ENCODE data around the gene PARP6.
"Not testable (repeated sequence)": the region's sequence is repeated elsewhere in the genome, so short reads cannot be mapped to it uniquely, and the experiment has no call there.

PARP6 gene

DNA sequence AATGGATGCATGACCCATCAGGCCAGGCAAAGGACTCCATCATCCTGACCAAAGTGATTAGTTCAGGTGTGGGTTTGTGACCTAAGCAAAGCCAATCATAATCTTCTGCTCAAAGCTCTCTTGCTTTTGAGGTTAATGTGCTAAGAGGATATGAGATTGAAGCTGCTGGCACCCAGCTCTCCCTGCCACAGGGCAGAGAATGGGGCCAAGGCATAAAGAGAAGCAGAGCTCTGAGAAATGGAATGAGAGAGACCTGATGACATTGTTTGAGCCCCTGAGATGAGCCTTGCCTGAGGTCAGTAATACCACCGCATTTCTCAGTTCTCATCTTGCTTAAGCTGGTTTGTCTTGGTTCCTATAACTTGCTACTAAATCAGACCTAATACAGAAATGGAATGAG is 6.4 kb upstream of the PARP6 start:
- no peak for DNase-seq

GRCh38 chr15:72276326-72276700 is 4.0 kb upstream of the PARP6 start:
- DNase-seq = no peak

DNA sequence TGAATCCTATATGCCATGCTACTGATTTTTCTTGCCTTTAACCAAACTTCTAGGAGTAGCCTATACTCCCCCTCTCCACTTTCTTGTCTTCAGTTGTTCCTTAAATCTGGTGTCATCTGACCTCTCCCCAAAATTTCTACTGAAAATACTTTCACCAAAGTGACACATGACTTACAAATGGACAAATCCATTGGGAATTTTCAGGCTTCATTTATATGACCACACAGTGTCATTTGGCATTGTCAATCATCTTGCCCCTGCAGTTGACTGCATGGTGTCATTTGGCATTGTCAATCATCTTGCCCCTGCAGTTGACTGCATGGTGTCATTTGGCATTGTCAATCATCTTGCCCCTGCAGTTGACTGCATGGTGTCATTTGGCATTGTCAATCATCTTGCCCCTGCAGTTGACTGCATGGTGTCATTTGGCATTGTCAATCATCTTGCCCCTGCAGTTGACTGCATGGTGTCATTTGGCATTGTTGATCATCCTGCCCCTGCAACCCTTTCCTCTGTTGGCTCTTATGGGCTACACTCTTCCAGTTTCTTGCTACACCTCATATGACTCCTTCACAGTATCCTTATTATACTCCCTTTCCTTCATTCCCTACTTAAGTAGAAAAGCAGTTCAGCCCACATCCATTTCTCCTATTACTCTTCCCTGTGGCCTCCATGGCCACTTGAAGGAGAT is 3.4 kb upstream of the PARP6 start:
- not testable (repeated sequence) for DNase-seq

GRCh38 chr15:72272997-72273352 is 621 bp upstream of the PARP6 start:
- DNase-seq = no peak

- DNase-seq = peak; percentile 75
These were observed 500 bp downstream of the PARP6 start for GRCh38 chr15:72271895-72272212.

GRCh38 chr15:72271221-72271620 is 1.1 kb downstream of the PARP6 start:
- DNase-seq = no peak

DNA sequence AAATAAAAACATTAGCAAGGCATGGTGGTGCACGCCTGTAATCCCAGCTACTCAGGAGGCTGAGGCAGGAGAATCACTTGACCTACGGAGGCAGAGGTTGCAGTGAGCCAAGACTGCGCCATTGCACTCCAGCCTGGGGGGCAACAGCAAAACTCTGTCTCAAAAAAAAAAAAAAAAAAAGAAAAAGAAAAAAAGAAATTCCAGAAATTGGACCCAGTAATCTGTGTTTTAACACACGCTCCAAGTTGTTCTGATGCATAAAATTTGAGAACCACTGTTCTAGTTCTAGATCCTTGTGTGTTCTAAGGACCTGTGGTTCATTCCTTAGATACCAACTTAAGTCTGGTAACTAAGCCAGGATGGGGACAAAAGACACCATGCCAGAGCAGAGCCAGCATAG is 2.6 kb downstream of the PARP6 start:
- DNase-seq = no peak

GRCh38 chr15:72265031-72265430 is 7.3 kb downstream of the PARP6 start:
- no peak for DNase-seq

DNA sequence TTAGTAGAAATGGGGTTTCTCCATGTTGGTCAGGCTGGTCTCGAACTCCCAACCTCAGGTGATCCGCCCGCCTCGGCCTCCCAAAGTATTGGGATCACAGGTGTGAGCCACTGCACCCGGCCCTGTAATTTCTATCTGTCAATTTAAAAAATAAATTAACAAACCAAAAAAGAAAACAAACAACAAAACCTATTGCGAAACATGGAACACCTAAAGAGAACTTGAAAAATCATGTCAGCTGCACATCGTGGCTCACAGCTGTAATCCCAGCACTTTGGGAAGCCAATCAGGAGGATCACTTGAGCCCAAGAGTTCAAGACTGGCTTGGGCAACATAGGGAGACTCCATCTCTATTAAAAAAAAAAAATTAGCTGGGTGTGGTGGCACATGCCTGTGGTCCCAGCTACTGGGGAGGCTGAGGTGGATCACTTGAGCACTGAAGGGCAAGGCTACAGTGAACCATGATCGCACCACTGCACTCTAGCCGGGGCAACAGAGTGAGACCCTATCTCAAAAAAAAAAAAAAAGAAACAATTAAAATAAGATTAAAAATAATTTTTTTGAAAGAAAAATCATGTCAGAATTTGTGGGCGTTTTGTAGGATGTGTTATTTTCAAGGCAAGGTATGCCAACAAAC is 19.6 kb downstream of the PARP6 start:
- DNase-seq = no peak

DNA sequence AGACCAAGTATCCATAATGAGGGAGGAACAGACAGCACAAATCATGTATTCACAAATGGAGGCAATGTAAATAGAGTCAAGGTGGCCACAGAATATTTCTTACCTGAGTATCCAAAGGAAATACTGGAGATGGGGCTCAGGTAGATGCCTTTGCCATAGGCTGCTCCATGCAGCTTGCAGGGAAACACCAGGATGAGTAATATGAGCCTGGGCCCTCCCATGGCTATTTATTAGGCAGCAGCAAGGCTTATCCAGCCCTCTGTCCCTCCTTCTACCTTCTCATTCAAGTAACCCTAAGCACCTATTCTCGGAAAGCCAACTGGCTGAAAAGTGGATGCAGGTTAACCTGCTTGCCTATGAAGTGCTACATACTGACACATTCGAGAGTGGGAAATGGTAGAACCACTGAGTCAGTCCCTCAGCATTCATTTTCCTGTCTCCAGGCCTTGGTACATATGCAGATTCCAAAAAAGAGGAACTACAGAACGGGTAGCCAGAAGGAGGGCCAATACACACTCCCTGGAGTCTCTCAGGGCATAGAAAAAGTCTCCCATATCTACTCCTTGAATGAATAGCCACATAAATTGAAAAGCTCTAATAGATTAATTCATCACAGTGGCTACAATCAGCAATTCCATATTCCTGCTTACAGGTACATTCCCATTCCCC is 23.1 kb downstream of the PARP6 start:
- no peak for DNase-seq

DNA sequence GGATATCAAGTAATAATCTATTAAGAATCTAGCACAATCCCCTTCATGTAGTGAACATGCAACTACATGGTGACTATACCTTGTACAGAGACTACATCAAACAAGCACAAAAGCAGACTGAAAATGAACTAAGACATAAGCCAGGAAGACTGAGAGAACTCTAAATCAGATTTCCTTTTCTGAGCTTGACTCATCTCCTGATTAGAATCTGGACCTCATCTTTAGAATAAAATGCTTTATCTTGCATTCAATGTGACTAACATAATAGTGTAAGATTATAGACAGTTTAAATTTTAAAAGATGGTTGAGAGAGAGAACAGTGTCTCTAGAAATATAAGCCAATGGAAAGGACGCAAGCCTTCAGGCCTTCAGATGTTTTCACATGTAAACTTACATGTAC is 23.8 kb downstream of the PARP6 start:
- no peak for DNase-seq

DNA sequence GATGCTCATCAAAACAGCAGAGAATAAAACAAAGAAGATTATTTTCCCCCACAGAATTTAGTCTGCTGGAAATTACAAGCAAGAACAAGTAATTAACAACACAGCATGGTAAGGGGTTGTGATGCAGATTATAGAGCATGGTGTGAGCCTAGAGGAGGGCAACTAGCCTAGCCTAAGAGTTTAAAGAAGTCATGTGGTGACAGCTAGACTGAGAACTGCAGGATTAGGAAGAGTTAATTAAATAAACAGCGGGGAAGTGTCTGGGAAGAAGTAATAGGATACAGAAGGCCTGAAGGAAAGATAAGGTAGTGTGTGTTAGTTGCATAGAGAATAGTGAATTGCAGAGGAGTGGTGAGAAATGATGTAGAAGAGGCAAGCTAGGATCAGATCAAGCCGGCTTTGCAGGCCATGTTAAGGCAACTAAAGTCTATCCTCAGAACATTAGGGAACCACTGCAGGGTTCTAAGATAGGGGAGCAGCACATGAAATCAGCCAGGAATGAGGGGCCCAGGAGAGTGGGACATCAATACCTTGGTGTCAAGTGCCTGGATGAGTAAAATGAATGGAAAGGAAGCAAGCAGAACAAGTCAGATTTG is 29.5 kb downstream of the PARP6 start:
- DNase-seq = no peak

GRCh38 chr15:72239652-72240051 is 32.7 kb downstream of the PARP6 start:
- DNase-seq = no peak

- no peak for DNase-seq
These were observed 33.8 kb downstream of the PARP6 start for GRCh38 chr15:72238586-72238985.

GRCh38 chr15:72237853-72238224 is 34.5 kb downstream of the PARP6 start:
- no peak for DNase-seq

- DNase-seq = peak; percentile 89
These were observed 35.1 kb downstream of the PARP6 start for GRCh38 chr15:72237029-72237852.

GRCh38 chr15:72236381-72237003 is 35.9 kb downstream of the PARP6 start:
- DNase-seq = no peak

GRCh38 chr15:72235298-72235697 is 37.1 kb downstream of the PARP6 start:
- DNase-seq = no peak

DNA sequence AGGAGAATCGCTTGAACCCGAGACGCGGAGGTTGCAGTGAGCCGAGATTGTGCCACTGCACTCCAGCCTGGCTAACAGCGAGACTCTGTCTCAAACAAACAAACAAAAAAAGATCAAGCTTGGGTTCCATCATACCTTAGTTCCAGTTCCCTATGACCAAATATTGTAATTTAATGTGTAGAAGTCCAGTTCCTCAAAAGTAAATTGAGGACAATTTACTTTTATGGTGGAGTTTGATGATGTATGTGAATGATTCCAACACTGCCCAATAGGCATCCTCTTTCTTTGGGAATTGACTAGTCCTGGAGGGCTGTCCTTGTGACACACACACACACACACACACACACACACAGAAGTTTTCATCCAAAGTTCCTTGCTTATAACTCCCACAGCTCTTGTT is 38.6 kb downstream of the PARP6 start:
- DNase-seq = no peak

DNA sequence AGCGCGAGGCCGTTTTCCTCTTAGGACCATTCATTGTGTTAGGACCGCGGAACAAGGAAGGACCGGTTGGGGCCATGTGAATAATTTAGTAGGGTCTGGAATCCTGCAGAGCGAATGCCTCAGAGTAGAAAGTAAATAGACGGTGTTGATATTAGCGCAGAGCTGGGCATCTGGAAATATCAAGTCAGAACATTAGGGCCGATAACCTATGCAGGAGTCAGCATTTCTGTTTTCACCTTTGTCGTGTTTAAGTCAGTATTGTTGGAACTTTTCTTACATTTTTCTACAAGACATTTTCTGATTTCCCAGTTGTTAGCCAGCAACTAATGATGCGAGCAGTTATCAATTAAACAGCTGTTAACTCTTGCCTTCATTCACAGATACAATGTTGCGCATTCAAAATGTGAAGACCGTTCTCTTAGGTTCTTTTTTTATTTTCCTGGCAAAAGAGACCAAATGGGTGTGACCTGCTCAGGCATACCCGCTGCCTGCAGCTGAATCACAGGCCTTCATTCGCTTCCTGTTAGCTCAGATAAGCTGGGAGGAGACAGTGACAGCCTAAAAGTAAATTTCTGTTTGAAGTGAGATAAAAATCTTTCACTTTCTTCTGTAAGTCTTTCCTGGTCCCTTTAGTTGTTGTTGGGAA is 40.4 kb downstream of the PARP6 start:
- peak; percentile 84 for DNase-seq

GRCh38 chr15:72231066-72231832 is 41.1 kb downstream of the PARP6 start, which contains the start of gene PKM:
Gene PKM, minus strand, starts transcription at chr15:72231190. Its CDS starts 12,093 bp downstream, at chr15:72219097.
- peak; percentile 97 for DNase-seq
